Mucosa of rectum (tissue), 2 donors: ENCODE data around the gene HIC1.

Experiments
- H3K27ac ChIP-seq, 2 donors: one replicate each; pipeline ENCODE4 v1.7.0; 2013; ENCODE audit warnings: inconsistent platforms in 2 of 2, low read depth in 2 of 2, low read length in 2 of 2
- H3K27me3 ChIP-seq, 2 donors: one replicate each; pipeline ENCODE4 v1.7.0; 2013; ENCODE audit warnings: low read length in 2 of 2; ENCODE audit not compliant: control insufficient read depth in 2 of 2, insufficient read depth in 2 of 2
- H3K36me3 ChIP-seq, 2 donors: one replicate each; pipeline ENCODE4 v1.7.0; 2013; ENCODE audit warnings: low read length in 2 of 2; ENCODE audit not compliant: control insufficient read depth in 2 of 2, insufficient read depth in 2 of 2
- H3K4me1 ChIP-seq, 2 donors: one replicate each; pipeline ENCODE4 v1.7.0; 2013; ENCODE audit warnings: low read length in 2 of 2, mild to moderate bottlenecking in 1 of 2; ENCODE audit not compliant: control insufficient read depth in 2 of 2, insufficient read depth in 2 of 2
- H3K4me3 ChIP-seq, 2 donors: one replicate each; pipeline ENCODE4 v1.7.0; 2013; ENCODE audit warnings: low read length in 2 of 2
- H3K9ac ChIP-seq, 2 donors: one replicate each; pipeline ENCODE4 v1.7.0; 2013; ENCODE audit warnings: low read length in 2 of 2, low read depth in 1 of 2, mild to moderate bottlenecking in 1 of 2
- H3K9me3 ChIP-seq, 2 donors: one replicate each; pipeline ENCODE4 v1.7.0; 2013; ENCODE audit warnings: low read length in 2 of 2; ENCODE audit not compliant: control insufficient read depth in 2 of 2
- donor health status: healthy.
- donor health status: Normal muscosa, but diverticular disease.

The HIC1 gene

DNA sequence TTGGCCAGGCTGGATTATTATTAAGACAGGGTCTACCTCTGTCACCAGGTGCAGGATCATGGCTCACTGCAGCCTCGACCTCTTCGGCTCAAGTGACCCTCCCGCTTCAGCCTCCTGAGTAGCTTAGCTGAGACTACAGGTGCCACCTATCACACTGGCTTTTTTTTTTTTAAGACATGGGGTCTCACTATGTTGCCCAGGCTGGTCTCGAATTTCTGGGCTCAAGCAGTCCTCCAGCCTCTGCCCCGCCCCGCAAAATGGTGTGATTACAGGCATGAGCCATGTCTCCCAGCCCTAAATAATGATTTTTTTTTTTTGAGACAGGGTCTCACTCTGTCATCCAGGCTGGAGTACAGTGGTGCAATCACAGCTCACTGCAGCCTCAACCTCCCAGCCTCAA lies 7.3 kb upstream of the HIC1 start:
- peaks cover 0 to 11% of the 10 kb centered on the region in 2 donors for H3K36me3 ChIP-seq

DNA sequence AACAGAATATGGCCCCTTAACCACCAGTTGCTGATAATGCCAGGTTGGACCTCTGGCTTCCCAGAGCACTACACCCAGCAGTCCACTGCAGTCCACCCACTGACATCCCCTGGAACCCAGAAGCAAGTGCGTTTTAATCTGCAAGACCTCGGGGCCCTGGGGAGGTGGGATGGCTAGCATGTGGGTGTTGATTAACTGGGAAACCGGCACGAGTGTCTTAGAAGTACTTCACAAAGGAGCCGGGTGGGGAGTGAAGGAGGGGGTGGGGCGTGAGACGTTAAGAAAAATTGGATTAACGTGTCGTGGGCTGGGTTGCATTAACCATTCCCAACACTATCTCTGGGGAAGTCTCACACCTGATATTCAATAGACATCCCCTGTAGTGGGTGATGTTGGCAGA lies 6.1 kb upstream of the HIC1 start:
- Histone ChIP-seq H3K9me3 (no peaks in the 10 kb centered on the region), H3K9ac (no peak overlapping the region), H3K27ac (no peak overlapping the region), H3K4me1 (peaks cover 9 to 15% of the 10 kb centered on the region in 2 donors), H3K4me3 (peak overlapping the region in 1 of 2 donors; percentile 78), H3K36me3 (peaks cover 0 to 2% of the 10 kb centered on the region in 2 donors), H3K27me3 (peaks cover 6 to 9% of the 10 kb centered on the region in 2 donors)

More for the DNA sequence above, 7.3 kb upstream of the HIC1 start:
- Histone ChIP-seq H3K4me1 (peaks cover 13 to 16% of the 10 kb centered on the region in 2 donors), H3K9ac (no peak overlapping the region), H3K27ac (no peak overlapping the region), H3K27me3 (peaks cover 3 to 9% of the 10 kb centered on the region in 2 donors), H3K9me3 (no peaks in the 10 kb centered on the region), H3K4me3 (no peak overlapping the region)

DNA sequence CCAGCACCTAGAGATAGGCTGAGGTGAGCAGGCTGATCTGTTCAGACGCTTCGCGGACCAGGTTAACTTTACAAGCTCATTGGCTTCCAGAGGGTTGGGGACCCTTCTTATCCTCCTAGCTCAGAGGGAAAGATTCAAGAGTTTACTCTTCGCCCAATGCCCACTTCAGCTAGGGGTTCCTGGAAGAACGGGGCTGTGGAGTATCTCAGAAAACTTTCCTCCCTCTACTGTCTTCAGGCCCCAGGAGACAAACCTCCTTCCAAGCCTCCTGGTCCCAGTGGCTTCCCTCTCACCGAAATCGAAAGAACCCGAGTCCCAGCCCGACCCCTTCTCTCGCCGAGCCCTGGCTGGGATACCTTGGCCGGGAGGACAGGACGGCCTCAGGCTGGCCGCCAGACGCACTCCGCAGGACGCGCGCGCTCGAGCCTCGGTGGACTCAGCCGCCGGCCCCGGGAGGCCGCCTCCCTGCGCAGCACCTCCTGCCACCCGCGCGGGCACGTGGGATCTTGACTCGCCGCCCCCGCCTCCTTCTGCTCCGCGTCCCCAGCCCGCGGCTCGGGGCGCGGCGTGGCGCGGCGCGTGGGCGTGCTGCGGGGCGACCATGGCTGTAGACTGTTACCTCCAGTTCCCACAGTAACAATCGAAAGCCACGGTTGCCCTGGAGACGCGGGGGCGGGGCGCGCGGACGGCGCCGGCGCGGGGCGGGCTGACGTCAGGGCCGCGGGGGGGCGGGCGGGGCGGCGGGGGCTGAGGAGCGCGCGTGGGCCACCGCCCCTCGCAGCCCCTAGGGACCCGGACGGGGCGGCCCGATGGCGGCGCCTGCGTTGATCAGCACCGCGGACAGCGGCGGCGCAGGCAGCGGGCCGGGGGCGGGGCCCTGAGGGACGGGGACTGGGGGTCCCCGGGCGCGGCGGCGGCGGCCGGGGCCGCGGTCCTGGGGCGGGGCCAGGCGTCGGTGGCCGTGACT lies 5.3 kb upstream of the HIC1 start:
- H3K9me3 ChIP-seq = no peaks in the 10 kb centered on the region

DNA sequence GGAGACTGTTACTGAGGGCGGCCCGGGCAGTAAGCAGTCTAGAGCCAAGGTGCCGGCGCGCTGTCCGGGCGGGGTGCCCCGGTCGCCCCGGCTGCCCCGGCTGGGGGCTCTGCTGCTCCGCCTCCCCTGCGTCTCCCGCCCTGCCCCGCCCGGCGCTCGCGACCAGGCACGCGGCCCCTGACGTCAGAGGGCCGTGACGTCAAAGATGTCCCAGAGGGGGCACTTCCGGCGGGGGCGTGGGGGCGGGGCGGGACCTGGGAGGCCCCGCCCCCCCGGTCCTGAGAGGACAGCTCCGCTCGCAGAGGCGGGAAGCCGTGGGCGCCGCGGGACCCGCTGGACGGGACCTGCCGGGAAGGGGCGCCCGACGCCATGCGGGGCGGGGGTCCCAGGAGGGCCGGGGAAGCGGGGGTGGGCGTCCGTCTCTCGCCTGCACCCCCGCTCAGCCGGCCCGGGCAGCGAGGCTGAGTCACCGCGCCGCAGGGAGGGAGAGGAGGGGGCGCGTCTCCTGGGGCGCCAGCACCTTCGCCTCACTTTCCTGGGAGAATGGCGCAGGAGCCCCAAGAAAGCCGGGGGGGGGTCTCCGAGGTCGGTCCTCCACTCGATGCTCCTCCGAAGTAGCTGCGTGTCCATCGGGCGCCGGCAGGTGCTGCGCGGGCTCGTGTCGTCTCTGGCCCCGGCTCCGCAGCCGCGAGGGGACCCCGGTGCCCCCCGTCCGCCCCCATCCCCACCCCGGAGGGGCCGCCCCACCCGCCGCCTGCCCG lies 4.4 kb upstream of the HIC1 start:
- Histone ChIP-seq H3K27me3 (peaks cover 10 to 18% of the 10 kb centered on the region in 2 donors), H3K9ac (no peak overlapping the region), H3K27ac (no peak overlapping the region)

More for the DNA sequence above, 5.3 kb upstream of the HIC1 start:
- H3K27me3 ChIP-seq = peaks cover 10 to 17% of the 10 kb centered on the region in 2 donors
- H3K9ac ChIP-seq = peak overlapping the region; percentile 32 to 70
- peak overlapping the region; percentile 32 to 37 for H3K27ac ChIP-seq
- H3K36me3 ChIP-seq = no peaks in the 10 kb centered on the region
- peak overlapping the region; percentile 75 to 78 for H3K4me3 ChIP-seq
- H3K4me1 ChIP-seq = peaks cover 11 to 18% of the 10 kb centered on the region in 2 donors

DNA sequence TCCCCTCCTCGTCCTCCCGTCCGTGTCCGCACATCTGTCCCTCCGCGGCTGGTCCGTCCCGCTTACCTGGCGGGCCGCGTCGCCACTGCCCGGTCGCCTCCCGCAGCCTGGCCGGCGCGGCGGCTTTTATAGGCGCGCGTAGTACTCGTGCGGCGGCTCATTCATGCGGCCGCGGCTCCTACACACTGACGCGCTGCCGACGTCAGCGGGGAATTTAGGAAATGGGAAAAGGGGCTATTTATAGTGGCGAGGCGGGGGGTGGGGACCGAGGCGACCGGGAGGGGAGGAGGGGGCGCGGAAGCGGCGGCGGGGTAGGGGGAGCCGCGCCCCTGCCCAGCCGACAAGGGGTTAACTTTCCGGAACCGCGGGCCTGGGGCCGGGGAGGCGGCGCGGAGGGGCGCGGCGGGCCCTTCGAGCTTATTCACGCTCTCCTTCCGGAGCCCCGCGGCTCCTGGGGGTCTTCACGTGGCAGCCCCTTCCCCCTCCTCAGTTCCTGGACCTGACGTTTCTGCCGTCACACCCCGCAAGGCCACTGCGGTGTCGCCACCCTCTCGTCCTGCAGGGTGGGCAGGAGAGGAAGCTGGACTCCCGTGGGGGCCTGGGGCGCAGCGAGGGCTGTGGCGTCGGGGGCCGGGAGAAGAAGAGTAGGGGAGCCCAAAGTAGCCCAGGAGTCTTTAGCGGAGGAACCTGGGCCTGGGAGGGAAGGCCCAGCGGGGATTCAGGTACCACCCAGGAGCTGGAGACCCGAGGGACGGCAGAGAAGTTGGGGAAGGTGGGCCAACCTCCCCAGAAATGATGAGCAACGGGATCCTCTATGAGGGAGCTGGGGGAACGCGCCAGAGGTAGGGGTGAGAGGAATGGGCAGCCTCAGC lies 3.6 kb upstream of the HIC1 start:
- Histone ChIP-seq H3K9me3 (no peaks in the 10 kb centered on the region), H3K4me3 (no peak overlapping the region), H3K27me3 (peaks cover 10 to 20% of the 10 kb centered on the region in 2 donors), H3K9ac (no peak overlapping the region), H3K4me1 (peaks cover 11 to 26% of the 10 kb centered on the region in 2 donors), H3K27ac (no peak overlapping the region), H3K36me3 (no peaks in the 10 kb centered on the region)

More for the DNA sequence above, 4.4 kb upstream of the HIC1 start:
- Histone ChIP-seq H3K9me3 (no peaks in the 10 kb centered on the region), H3K36me3 (no peaks in the 10 kb centered on the region), H3K4me1 (peaks cover 11 to 22% of the 10 kb centered on the region in 2 donors), H3K4me3 (peak overlapping the region; percentile 26 to 78)

DNA sequence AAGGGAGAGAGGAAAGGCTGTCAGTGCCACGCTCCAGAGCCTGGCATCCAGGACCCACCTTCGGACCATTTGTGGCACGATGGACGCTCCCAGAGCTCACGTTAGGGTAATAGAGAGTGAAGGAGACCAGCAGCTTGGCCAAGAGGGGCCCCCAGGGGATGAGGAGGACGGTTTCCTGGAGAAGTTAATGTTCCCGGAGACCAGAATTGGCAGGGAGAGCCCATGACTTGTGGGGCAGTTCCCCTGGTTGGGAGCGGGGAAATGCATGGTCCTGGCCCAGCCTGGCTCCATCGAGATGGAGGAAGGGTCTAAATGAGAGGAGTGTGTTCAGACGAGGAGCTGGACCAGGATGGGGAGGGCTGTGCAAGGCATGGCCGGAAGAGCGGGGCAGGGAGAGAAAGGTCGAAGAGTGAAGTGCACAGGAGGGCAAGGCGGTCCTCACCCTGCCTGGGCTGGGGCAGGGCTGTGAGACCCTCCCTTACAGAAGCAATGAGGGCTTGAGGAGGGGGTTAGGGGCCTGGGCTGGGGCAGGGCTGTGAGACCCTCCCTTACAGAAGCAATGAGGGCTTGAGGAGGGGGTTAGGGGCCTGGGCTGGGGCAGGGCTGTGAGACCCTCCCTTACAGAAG lies 2.9 kb upstream of the HIC1 start:
- Histone ChIP-seq H3K4me3 (no peak overlapping the region), H3K36me3 (no peaks in the 10 kb centered on the region), H3K4me1 (peaks cover 15 to 31% of the 10 kb centered on the region in 2 donors), H3K9ac (no peak overlapping the region), H3K27me3 (peaks cover 10 to 23% of the 10 kb centered on the region in 2 donors), H3K27ac (no peak overlapping the region), H3K9me3 (no peaks in the 10 kb centered on the region)

DNA sequence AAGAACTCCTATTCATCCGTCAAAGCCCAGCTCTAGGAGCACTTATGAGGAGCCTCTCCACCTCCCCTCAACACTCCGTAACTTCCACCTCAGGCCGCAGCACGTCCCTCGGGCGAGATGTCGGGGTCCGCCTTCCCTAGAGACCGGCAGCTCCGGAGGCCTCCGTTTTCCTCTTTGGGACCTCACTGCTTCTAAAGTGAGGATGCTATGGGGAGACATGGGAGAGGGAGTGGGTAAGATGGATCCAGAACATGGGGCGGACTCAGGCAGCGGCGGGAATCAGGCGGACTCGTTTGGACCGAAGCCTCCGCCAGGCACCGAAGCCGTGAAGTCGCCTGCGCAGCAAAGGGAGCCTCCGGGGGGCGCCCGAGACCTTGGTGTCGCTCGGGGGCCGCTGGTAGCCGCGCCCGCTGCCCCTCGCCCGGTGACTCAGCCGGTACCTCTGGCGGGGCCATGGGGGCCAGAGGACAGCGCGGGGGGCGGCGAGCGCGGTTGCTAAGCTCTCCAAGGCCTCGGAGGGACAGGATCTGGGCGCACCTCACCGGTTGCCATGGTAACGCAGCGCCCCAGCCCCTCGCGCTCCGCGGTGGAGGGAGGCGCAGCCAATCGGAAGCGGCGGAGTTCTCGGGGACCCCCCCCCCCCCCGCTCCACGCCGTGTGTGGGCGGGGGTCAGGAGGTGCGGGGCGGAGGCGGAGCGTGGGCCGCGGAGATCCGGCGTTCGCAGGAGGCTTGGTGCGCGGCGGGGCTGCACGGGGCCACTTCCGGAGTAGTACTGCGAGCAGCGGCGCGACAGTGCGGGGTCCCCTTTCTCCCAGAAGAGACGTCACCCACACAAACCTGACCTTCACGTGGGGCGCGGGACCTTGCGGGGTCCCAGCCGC lies 1.3 kb upstream of the HIC1 start:
- H3K9ac ChIP-seq = peak overlapping the region in 1 of 2 donors; percentile 14
- peak overlapping the region; percentile 55 to 61 for H3K4me3 ChIP-seq
- H3K36me3 ChIP-seq = no peaks in the 10 kb centered on the region
- H3K4me1 ChIP-seq = peaks cover 22 to 38% of the 10 kb centered on the region in 2 donors
- no peaks in the 10 kb centered on the region for H3K9me3 ChIP-seq
- peak overlapping the region; percentile 67 to 84 for H3K27ac ChIP-seq
- H3K27me3 ChIP-seq = peaks cover 13 to 31% of the 10 kb centered on the region in 2 donors

DNA sequence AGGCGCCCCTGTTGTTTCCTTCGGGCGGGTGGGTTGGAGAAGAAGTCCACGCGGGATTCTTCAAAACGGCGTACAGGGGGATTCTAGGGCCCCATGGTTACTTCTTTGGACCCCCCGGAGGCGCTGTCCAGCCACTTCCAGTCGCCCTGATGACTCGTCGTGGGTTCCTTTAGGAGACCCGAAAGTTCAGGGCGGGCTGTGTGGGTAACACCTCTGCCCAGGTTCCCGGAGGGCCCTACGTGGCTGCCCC lies 716 bp upstream of the HIC1 start:
- Histone ChIP-seq H3K9me3 (no peaks in the 10 kb centered on the region), H3K4me1 (peaks cover 20 to 34% of the 10 kb centered on the region in 2 donors), H3K9ac (peak overlapping the region in 1 of 2 donors; percentile 41), H3K27ac (peak overlapping the region; percentile 67 to 84), H3K36me3 (no peaks in the 10 kb centered on the region), H3K4me3 (peak overlapping the region; percentile 55 to 61), H3K27me3 (peaks cover 13 to 31% of the 10 kb centered on the region in 2 donors)
